WERI-Rb-1 (cell line): ENCODE data around the gene GAN.

Experiments
- DNase-seq: peaks from one replicate; pipeline ENCODE4 v3.0.0-alpha.2; 2020
- H3K27ac ChIP-seq: fragments of 250-450 bp; sonication (Bioruptor Pico); 2 replicates; pipeline ENCODE4 v1.5.1; 2020; ENCODE audit warnings: mild to moderate bottlenecking, moderate library complexity
- H3K27me3 ChIP-seq: fragments of 250-450 bp; sonication (Bioruptor Pico); 2 replicates; pipeline ENCODE4 v1.5.1; 2021; ENCODE audit warnings: mild to moderate bottlenecking, low read depth, moderate library complexity; ENCODE audit not compliant: insufficient read depth, severe bottlenecking
- H3K36me3 ChIP-seq: fragments of 250-450 bp; sonication (Bioruptor Pico); 2 replicates; pipeline ENCODE4 v1.5.1; 2020; ENCODE audit warnings: mild to moderate bottlenecking, moderate library complexity
- H3K4me3 ChIP-seq: 2 replicates; pipeline ENCODE4 v1.5.1; 2011; ENCODE audit warnings: low read depth, mild to moderate bottlenecking, control low read depth, low read length
- H3K9me3 ChIP-seq: fragments of 250-450 bp; sonication (Bioruptor Pico); 2 replicates; pipeline ENCODE4 v1.5.1; 2021; ENCODE audit warnings: mild to moderate bottlenecking, moderate library complexity; ENCODE audit not compliant: severe bottlenecking
- TF ChIP-seq, protein P1 (sequence below): IDR thresholded peaks from 2 replicates; pipeline ENCODE4 v1.5.1; 2011; ENCODE audit warnings: low read depth, mild to moderate bottlenecking, control low read depth, inconsistent platforms, low read length

GAN gene

DNA sequence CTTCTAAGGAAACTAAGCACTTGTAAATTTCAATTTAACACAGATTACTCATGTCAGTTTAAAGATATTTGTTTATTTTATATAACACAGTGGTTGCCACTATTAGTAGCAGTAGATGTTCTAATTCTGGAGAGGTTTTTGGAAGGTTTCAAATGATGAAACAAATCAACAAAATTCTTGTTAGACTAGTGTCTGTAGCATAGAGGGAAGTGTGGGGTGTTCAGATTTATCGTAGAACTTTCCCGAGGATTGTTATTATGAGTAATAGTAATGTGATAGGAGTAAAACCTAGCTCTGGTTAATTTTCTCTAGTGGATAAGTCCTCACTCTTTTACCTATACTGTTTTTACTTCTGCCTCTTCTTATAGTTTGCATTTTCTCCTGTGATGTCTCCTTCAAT lies 6.3 kb downstream of the GAN start:
- H3K27ac ChIP-seq, result no peak overlapping the region
- no peak overlapping the region for H3K4me3 ChIP-seq
- TF ChIP-seq, protein P1, sequence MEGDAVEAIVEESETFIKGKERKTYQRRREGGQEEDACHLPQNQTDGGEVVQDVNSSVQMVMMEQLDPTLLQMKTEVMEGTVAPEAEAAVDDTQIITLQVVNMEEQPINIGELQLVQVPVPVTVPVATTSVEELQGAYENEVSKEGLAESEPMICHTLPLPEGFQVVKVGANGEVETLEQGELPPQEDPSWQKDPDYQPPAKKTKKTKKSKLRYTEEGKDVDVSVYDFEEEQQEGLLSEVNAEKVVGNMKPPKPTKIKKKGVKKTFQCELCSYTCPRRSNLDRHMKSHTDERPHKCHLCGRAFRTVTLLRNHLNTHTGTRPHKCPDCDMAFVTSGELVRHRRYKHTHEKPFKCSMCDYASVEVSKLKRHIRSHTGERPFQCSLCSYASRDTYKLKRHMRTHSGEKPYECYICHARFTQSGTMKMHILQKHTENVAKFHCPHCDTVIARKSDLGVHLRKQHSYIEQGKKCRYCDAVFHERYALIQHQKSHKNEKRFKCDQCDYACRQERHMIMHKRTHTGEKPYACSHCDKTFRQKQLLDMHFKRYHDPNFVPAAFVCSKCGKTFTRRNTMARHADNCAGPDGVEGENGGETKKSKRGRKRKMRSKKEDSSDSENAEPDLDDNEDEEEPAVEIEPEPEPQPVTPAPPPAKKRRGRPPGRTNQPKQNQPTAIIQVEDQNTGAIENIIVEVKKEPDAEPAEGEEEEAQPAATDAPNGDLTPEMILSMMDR, result no peak
- no peaks in the 10 kb centered on the region for H3K9me3 ChIP-seq
- H3K27me3 ChIP-seq, result no peaks in the 10 kb centered on the region
- no peak for DNase-seq
- no peaks in the 10 kb centered on the region for H3K36me3 ChIP-seq

DNA sequence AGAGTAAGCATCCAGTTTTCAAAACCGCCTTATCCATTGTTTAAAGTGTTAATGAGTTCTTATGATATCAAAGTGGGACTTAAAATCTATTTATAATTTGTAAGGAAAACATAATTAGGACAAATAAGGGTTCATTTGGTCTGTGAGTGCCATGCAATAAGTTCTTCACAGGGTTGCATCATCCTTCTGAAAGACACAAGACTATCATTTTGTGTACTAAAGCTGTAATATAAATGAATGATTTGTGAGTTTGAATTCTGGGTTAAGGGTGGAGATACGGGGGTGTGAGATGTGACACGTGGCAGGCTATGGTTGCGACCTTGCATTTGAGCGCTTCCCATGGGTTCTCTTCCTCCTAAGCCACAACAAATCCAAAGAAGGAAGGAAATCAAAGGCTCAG lies 6.8 kb downstream of the GAN start:
- no peak for DNase-seq
- TF ChIP-seq, protein P1, result no peak
- Histone ChIP-seq H3K27ac (no peak overlapping the region), H3K27me3 (no peaks in the 10 kb centered on the region), H3K9me3 (no peaks in the 10 kb centered on the region), H3K36me3 (no peaks in the 10 kb centered on the region), H3K4me3 (no peak overlapping the region)

DNA sequence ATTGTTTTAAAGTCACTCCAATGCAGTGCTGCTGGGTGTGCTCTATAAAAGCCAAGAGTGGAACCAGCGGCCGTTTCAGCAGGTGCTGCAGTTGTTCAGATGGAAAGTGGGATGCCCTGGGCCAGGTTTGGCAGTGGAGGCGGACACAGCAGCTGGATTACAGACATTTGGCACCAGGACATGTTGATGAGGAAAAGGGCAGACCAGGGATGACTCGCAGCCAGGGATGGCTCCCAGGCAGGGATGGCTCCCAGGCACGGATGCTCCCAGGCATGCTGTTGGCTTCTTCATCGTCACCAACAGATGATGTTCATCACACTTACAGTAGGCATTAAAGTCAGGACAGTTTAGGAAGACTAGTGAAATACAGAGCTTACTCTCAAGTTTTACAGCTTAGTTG lies 10.0 kb downstream of the GAN start:
- Histone ChIP-seq H3K9me3 (no peaks in the 10 kb centered on the region), H3K4me3 (no peak overlapping the region), H3K27ac (no peak overlapping the region), H3K36me3 (no peaks in the 10 kb centered on the region), H3K27me3 (no peaks in the 10 kb centered on the region)
- TF ChIP-seq, protein P1, result no peak
- no peak for DNase-seq

DNA sequence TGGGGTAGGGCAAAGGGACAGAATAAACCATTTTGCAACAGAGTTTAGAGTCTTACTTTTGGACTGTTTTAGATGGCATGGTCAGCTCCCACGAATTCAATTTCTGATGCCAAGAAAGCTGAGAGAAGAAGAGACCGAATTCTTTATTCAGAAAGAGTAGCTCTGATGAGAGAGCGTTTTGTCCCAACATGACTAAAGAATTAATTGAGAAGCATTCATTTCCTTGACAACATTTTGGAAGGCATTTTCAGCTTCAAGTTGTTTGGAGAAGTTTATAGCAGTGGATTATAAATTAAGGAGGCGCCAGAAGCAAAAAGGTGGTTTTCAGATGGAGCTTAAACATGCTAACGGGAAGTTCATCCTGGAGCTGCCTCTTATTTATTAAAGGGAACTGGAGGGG lies 12.2 kb downstream of the GAN start:
- Histone ChIP-seq H3K27ac (no peak overlapping the region), H3K36me3 (no peaks in the 10 kb centered on the region), H3K27me3 (no peaks in the 10 kb centered on the region), H3K9me3 (no peaks in the 10 kb centered on the region), H3K4me3 (no peak overlapping the region)
- DNase-seq, result no peak
- TF ChIP-seq, protein P1, result no peak

DNA sequence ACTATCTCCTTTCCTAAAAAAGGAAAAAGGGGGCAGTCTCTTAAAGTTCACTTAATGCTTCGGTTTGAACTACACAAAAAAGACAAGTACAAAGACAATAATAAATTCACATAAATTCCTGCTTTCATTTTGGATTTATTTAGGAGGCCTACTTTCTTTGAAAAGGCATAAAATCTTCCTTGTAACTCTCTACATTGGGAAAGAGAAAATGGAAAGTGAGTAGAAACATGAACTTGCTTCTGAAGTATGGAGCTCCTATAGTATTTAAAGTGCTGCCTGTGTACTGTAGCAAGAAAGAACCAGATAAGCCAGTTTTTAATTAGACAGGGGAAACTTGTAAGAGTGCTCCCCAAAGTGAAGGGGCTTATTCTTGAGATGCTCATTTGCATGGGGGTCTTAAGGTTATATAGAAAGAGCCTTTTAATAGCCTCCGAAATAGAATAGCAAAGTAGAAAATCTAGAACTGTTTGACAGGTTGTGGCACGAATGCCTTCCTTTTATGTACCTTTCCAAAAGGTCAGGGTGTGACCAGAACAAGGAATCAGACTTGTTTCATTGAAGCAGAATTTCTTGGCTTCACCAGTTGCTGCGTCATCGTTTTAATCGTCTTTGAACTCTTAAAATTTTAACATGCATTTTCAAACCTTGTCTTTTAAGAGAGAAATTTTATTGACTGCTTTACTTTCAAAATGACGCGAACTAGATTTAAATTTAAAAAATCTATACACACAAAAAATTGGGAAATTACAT lies 12.9 kb downstream of the GAN start:
- H3K36me3 ChIP-seq, result no peaks in the 10 kb centered on the region
- no peak overlapping the region for H3K27ac ChIP-seq
- H3K9me3 ChIP-seq, result no peaks in the 10 kb centered on the region
- TF ChIP-seq, protein P1, result no peak
- H3K27me3 ChIP-seq, result no peaks in the 10 kb centered on the region
- no peak overlapping the region for H3K4me3 ChIP-seq
- no peak for DNase-seq

DNA sequence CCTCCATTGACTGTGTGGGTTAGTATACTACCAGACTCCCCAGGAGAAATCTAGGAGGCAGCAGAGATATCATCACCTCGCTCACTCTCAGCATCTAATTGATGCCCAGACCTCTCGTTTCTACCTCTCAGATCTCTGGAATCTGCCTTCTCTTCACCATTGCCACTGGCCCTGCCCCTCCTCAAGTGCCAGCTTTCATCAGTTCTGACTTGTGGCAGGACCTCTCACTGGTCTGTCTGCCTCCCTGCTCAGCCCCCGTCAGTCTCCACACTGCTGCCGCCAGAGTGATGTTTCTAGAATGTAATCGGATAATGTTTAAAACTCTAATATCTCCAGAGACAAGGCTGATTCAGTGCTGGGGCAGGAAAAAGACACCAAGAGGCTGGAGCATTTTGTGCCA lies 15.2 kb downstream of the GAN start:
- H3K27me3 ChIP-seq, result no peaks in the 10 kb centered on the region
- TF ChIP-seq, protein P1, result no peak
- H3K9me3 ChIP-seq, result no peaks in the 10 kb centered on the region
- H3K4me3 ChIP-seq, result no peak overlapping the region
- no peak for DNase-seq
- H3K36me3 ChIP-seq, result no peaks in the 10 kb centered on the region
- no peak overlapping the region for H3K27ac ChIP-seq
